GM19463 (cell line): ENCODE results near the gene FER1L5.

Experiments used
- ATAC-seq: cut with Tn5 transposase; IDR thresholded peaks from one replicate; pipeline ENCODE4 v1.9.1; 2021; ENCODE audit warnings: mild to moderate bottlenecking, moderate library complexity; ENCODE audit not compliant: unreplicated experiment

FER1L5 gene

GRCh38 chr2:96642564-96643360, at the start of gene FER1L5:
FER1L5 (plus strand) TSS chr2:96642764; CDS start chr2:96642837, 73 bp downstream.
- no peak for ATAC-seq

DNA sequence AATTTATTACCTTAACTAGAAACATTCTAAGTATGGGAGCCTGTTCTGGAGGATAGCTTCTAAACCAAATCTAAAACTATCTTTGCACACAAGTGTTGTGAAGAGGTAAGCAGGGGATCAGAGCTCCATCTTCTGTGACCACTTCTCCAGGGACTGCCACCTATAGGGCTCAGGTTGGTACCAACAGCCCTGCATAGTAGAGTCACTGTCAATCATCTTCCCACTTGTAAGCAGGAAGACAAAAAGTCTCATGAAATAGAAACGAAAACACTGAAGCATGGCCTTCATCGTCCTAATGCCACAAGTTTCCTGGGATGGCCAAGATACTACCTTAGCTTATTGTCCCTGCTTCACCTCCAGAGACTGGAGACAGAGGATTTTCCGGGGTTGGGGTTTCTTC, 48.3 kb upstream of the FER1L5 start:
- no peak for ATAC-seq

DNA sequence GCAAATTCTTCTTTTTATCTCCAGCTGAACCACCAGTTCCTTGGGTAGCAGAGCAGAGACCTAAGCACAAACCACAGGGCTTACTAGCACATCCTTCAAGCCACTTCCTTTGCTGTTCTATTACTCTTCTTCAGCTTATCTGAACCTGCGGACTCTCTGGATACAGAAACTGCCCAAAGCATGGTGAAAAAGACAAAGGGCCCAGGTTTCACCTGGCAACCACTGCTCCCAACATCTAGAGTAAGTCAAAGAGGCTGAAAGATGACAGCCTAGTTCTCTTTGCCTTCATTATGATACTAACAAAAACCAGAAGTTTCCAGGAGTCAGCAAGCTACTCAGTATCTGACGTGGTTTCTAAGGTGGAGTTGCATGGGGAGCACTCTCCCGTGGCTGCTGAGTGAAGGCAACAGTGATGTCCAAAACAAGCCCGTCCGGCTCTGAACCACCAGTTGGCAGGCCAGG, 47.8 kb upstream of the FER1L5 start:
- ATAC-seq = no peak

DNA sequence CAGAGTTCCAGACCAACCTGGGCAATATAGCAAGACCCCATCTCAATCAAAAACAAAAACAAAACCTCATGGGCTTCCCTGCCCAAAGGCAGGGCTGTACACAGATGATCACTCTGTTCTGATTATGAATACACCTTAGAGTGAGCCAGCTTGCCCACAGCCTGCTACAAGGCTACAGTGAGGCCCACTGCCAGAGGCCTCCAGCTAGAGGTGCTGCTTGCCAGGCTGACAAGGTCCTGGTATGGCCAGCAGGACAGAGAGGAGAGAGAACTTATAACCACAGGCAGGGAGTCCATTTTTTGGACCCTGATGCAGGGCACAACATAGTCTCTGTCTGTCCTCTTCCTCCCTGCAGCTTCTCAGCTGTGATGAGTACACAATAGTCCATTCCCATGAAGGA, 46.0 kb upstream of the FER1L5 start:
- no peak for ATAC-seq

DNA sequence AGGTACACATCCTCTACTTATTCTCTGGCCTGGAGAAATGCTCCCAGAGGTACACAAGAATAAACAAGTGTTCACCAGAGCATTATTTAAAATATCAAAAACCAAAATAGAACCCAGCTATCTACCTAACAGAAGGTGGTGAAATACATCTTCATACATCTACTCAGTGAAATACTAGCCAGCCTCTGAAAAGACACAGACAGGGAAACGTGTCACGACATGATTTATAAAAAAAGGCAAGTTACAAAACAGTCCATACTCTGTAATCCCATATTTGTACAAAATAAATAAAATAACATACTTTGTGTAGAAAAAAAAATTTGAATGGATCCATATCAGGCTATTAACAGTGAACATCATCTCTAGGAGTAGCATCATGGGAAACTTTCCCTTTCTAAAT, 42.6 kb upstream of the FER1L5 start:
- no peak for ATAC-seq

- no peak for ATAC-seq
Measured at GRCh38 chr2:96601382-96602292, 40.9 kb upstream of the FER1L5 start.

DNA sequence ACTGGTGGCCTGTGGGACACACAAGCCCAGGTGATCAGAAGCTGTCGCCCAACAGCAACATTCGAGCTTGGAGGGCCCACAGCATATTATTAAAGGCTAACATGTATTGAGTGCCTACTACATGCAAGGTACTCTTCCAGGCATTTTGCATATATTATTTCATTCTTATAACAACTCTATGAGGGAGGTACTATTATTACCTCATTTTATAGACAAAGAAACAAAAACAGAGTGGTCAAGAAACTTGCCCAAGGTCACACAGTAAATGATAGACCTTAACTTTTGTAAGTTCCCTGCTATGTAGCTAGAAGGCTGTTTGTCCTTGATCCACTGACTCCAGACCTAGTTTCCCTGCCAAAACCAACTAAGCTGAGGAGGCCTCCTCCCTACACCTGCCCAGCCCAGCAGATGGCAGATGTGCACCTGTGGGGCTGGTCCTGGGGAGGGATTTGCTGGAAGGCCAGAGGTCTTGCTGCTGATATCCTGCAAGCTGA, 40.2 kb upstream of the FER1L5 start:
- no peak for ATAC-seq

- ATAC-seq = no peak
Measured at GRCh38 chr2:96604104-96604503, 38.5 kb upstream of the FER1L5 start.

- ATAC-seq = no peak
Measured at GRCh38 chr2:96608469-96609455, 33.8 kb upstream of the FER1L5 start.

DNA sequence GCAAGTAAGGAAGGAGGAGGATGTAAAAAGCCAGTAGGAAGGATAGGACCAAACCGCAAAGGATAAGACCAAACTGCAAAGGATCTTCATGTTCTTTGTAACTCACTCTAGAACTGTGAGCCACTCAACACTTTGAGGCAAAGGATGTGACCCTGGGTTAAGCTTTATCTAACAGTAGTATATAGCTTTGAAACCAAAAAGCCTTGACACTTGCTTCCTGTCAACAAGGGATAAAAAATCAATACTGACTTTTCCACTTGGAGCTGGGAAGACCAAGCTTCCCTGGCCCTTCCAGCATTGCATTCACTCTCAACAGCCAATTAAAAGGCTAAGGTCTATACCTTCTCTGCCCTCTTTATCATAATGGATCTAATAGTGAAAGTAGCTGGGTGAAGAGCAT, 26.4 kb upstream of the FER1L5 start:
- ATAC-seq = no peak

DNA sequence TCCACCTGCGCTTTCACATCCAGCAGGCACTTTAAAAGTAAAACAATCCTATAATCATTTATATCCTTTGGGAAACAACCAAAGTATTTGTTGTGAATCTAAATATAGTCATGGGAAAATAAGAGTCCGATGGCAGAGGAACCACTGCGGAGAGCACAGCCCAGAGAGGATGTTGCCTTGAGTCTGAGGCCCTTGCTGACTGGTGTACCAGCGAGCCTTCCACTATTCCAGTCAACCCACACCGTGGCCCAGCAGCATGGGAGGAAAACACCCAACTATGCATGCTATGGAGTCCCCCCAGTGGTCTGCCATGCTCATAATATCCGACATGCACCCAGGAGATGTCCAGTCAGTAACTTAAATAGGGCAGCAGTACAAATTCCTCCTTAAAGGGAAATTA, 26.0 kb upstream of the FER1L5 start:
- ATAC-seq = no peak

GRCh38 chr2:96617012-96617411, 25.6 kb upstream of the FER1L5 start:
- no peak for ATAC-seq

GRCh38 chr2:96618596-96619283, 23.8 kb upstream of the FER1L5 start:
- ATAC-seq = no peak

GRCh38 chr2:96622544-96622943, 20.0 kb upstream of the FER1L5 start:
- ATAC-seq = no peak

DNA sequence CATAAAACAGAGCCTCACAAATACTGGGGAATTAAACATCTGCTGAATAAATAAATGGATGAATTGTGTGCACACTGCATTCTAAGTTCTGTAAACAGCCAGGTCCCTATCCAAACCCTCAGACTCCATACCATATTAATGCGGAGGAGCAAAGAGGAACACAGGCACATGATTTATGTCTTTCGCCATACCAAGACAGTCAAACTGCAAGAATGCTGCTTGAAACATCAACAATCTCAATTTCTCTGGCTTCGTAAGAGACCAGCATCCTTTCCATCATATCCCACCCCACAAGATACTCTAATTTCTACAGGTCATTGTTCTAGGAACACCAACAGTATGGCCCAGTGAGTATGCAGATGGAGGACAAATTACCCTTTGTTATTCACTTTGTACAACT, 19.4 kb upstream of the FER1L5 start:
- no peak for ATAC-seq

DNA sequence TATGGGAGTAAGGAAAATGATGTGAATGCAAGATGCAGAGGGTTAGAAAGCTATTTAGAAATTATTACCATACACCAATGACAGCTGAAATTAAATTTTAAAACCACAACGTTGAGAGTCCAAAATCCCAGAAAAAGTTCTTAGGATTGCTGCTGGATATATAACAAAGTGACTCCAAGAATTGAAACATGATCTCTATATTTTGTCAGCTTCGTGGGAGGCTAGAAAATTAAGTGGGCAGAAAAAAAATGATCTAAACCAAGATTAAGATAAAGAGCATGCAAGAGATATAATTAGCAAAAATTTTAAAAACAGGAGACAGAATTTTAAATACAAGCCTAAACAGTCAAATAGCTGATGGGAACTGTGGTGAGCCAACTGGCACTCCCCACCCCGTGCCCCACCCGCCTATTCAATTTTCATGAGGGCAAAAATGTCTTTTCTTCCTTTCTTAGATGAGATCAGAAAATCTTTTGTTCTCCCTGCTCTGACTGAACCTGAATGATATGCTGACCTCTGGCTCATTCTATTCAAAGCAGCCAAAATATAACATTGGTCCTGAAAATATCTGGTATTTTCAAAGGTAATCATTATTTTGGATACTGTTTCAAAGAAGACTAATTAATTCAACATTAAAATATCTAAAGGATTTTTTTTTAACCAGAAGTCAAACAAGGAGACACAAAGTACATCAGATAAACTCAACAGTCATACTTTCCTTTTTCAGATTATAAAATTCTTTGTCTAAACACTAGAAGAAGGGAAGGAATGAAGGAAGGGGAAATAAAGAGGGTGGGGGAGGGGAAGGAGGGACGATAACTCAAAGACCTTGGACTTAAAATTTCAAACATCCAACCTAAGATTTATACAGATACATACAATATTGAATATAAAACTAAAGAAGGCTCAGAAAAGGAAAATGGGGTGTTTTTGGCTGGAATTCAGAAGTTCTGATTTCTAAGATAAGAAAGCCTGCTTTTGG, 16.7 kb upstream of the FER1L5 start:
- ATAC-seq = no peak

GRCh38 chr2:96626553-96626942, 16.0 kb upstream of the FER1L5 start:
- ATAC-seq = no peak

- ATAC-seq = no peak
Measured at GRCh38 chr2:96631804-96632435, 10.6 kb upstream of the FER1L5 start.
